Epidermal melanocyte (primary cell): ENCODE measurements around the gene SLC4A2.
"Not testable (repeated sequence)": the region's sequence is repeated elsewhere in the genome, so short reads cannot be mapped to it uniquely, and the experiment has no call there.

ENCODE experiments used
- DNase-seq: peaks from one replicate; pipeline ENCODE4 v3.0.0; 2011; ENCODE audit warnings: low spot score; ENCODE audit not compliant: insufficient read length

Gene SLC4A2

GRCh38 chr7:151059367-151060112, at the start of gene SLC4A2:
SLC4A2 (plus strand) TSS chr7:151059589; CDS start chr7:151061988, 2,399 bp downstream.
- peak; percentile 91 for DNase-seq

GRCh38 chr7:151010037-151010306, 49.4 kb upstream of the SLC4A2 start:
- no peak for DNase-seq

GRCh38 chr7:151010307-151011096, 48.9 kb upstream of the SLC4A2 start:
- no peak for DNase-seq

GRCh38 chr7:151011097-151011409, 48.3 kb upstream of the SLC4A2 start:
- no peak for DNase-seq

GRCh38 chr7:151011616-151012015, 47.8 kb upstream of the SLC4A2 start:
- not testable (repeated sequence) for DNase-seq

- DNase-seq, result no peak
Observed at GRCh38 chr7:151012031-151012692, 47.2 kb upstream of the SLC4A2 start.

GRCh38 chr7:151012911-151013347, 46.5 kb upstream of the SLC4A2 start:
- peak; percentile 68 for DNase-seq

GRCh38 chr7:151013356-151013732, 46.0 kb upstream of the SLC4A2 start:
- no peak for DNase-seq

- DNase-seq, result peak; percentile 57
Observed at GRCh38 chr7:151013733-151014497, 45.5 kb upstream of the SLC4A2 start.

GRCh38 chr7:151014950-151015349, 44.4 kb upstream of the SLC4A2 start:
- DNase-seq, result no peak

- DNase-seq, result no peak
Observed at GRCh38 chr7:151015967-151016366, 43.4 kb upstream of the SLC4A2 start.

- DNase-seq, result no peak
Observed at GRCh38 chr7:151016505-151016904, 42.9 kb upstream of the SLC4A2 start.

GRCh38 chr7:151016942-151017341, 42.4 kb upstream of the SLC4A2 start:
- DNase-seq, result no peak

- DNase-seq, result no peak
Observed at GRCh38 chr7:151017370-151017952, 41.9 kb upstream of the SLC4A2 start.

GRCh38 chr7:151017953-151018420, 41.4 kb upstream of the SLC4A2 start:
- DNase-seq, result peak; percentile 53

- no peak for DNase-seq
Observed at GRCh38 chr7:151018421-151019129, 40.8 kb upstream of the SLC4A2 start.

GRCh38 chr7:151019130-151019447, 40.3 kb upstream of the SLC4A2 start:
- no peak for DNase-seq

- DNase-seq, result no peak
Observed at GRCh38 chr7:151020231-151020630, 39.2 kb upstream of the SLC4A2 start.

GRCh38 chr7:151023232-151023631, 36.2 kb upstream of the SLC4A2 start:
- DNase-seq, result no peak

GRCh38 chr7:151024435-151025056, 34.8 kb upstream of the SLC4A2 start, which contains the start of gene ATG9B:
ATG9B (minus strand) TSS chr7:151024494; CDS start chr7:151024423, 71 bp downstream.
- no peak for DNase-seq
